K562 (cell line): ENCODE measurements around the gene TRIM68. TPM values are rescaled to one million over a fixed set of nuclear protein-coding genes. Genes with fewer than 3 reads are reported as not detected.

ENCODE experiments used
- CTCF ChIP-seq, 3 experiments: IDR thresholded peaks in 2 of 3; conservative IDR thresholded peaks in 1 of 3; 2 replicates each; pipeline ENCODE4 v1.5.1; 2011 to 2012; ENCODE audit warnings: low read length in 3 of 3, mild to moderate bottlenecking in 3 of 3, control low read depth in 2 of 3, improper control_type of control experiment in 1 of 3, inconsistent platforms in 1 of 3, low read depth in 1 of 3, mixed read lengths in 1 of 3, moderate library complexity in 1 of 3; ENCODE audit not compliant: insufficient read depth in 2 of 3
- ETS1 ChIP-seq: conservative IDR thresholded peaks from 2 replicates; pipeline ENCODE4 v1.6.1; 2011; ENCODE audit warnings: low read depth, mild to moderate bottlenecking, low read length; ENCODE audit not compliant: control insufficient read depth
- FOSL1 ChIP-seq: fragments of 200-800 bp; sonication (Bioruptor generic); conservative IDR thresholded peaks from 2 replicates; pipeline ENCODE4 v1.6.1; 2016; ENCODE audit warnings: missing genetic modification characterization, missing compliant biosample characterization
- FOXK1 ChIP-seq: sonication (generic); formaldehyde crosslinking; IDR thresholded peaks from 2 replicates; pipeline ENCODE4 v1.8.0; 2022; ENCODE audit warnings: missing genetic modification reagents, mild to moderate bottlenecking, borderline replicate concordance
- GATAD2B ChIP-seq: fragments of 450-650 bp; IDR thresholded peaks from 2 replicates; pipeline ENCODE4 v1.6.1; 2017; ENCODE audit warnings: mild to moderate bottlenecking, borderline replicate concordance
- HCFC1 ChIP-seq: IDR thresholded peaks from 2 replicates; pipeline ENCODE4 v1.6.1; 2012; ENCODE audit warnings: low read depth, low read length, improper control_type of control experiment
- MTA2 ChIP-seq: fragments of 450-650 bp; IDR thresholded peaks from 2 replicates; pipeline ENCODE4 v1.6.1; 2016; ENCODE audit warnings: low read depth
- MYC ChIP-seq, 2 experiments: fragments of 250-450 bp in 1 of 2; sonication (Bioruptor Pico) in 1 of 2; IDR thresholded peaks; 2 replicates each; pipeline versions ENCODE4 v1.5.1 to v1.6.1; 2012 to 2021; ENCODE audit warnings: low read depth in 2 of 2, borderline replicate concordance in 1 of 2, improper control_type of control experiment in 1 of 2, low read length in 1 of 2, mild to moderate bottlenecking in 1 of 2, moderate library complexity in 1 of 2
- POLR3G ChIP-seq: IDR thresholded peaks from 2 replicates; pipeline ENCODE4 v1.6.1; 2011; ENCODE audit not compliant: insufficient read length, insufficient replicate concordance; ENCODE audit errors: extremely low read depth
- RBBP5 ChIP-seq: fragments of 200-600 bp; sonication (generic); IDR thresholded peaks from 2 replicates; pipeline ENCODE4 v1.6.1; 2012; ENCODE audit warnings: borderline replicate concordance, mild to moderate bottlenecking, low read length, control low read depth, inconsistent platforms; ENCODE audit not compliant: insufficient read depth, poor library complexity, severe bottlenecking
- RBM22 ChIP-seq: fragments of 200-400 bp; formaldehyde crosslinking; IDR thresholded peaks from 2 replicates; pipeline ENCODE4 v1.6.1; 2018; ENCODE audit warnings: low read length, low read depth; ENCODE audit not compliant: poor library complexity, severe bottlenecking
- SMARCA5 ChIP-seq: fragments of 450-650 bp; IDR thresholded peaks from 2 replicates; pipeline ENCODE4 v1.6.1; 2016
- TCF15 ChIP-seq: fragments of 250-450 bp; sonication (Bioruptor Pico); IDR thresholded peaks from 2 replicates; pipeline ENCODE4 v1.8.0; 2022; ENCODE audit warnings: moderate library complexity, mild to moderate bottlenecking, inconsistent platforms
- TFAM ChIP-seq: fragments of 250-450 bp; sonication (Bioruptor Pico); conservative IDR thresholded peaks from 2 replicates; pipeline ENCODE4 v1.5.0; 2021; ENCODE audit warnings: mild to moderate bottlenecking, moderate library complexity
- XRCC4 ChIP-seq: IDR thresholded peaks from one replicate; pipeline ENCODE4 v1.6.1; 2011; ENCODE audit not compliant: insufficient read depth, insufficient read length; ENCODE audit errors: extremely low read depth
- ZBTB2 ChIP-seq: fragments of 450-650 bp; IDR thresholded peaks from 2 replicates; pipeline ENCODE4 v1.6.1; 2016; ENCODE audit warnings: antibody characterized with exemption
- ZFPM2 ChIP-seq: fragments of 250-450 bp; sonication (Bioruptor Pico); IDR thresholded peaks from 2 replicates; pipeline ENCODE4 v1.5.1; 2022; ENCODE audit warnings: mild to moderate bottlenecking
- ZNF124 ChIP-seq: sonication (generic); formaldehyde crosslinking; IDR thresholded peaks from 2 replicates; pipeline ENCODE4 v1.8.1; 2022; ENCODE audit warnings: missing genetic modification reagents
- ZNF175 ChIP-seq: fragments of 200-800 bp; sonication (Bioruptor generic); IDR thresholded peaks from 2 replicates; pipeline ENCODE4 v1.6.1; 2016; ENCODE audit warnings: low read depth, mild to moderate bottlenecking, missing genetic modification characterization, missing compliant biosample characterization
- ZNF217 ChIP-seq: sonication (generic); formaldehyde crosslinking; IDR thresholded peaks from 2 replicates; pipeline ENCODE4 v1.8.0; 2022; ENCODE audit warnings: mild to moderate bottlenecking, missing genetic modification reagents
- ZNF57 ChIP-seq: fragments of 450-650 bp; formaldehyde crosslinking; IDR thresholded peaks from 2 replicates; pipeline ENCODE4 v1.4.0; 2020; ENCODE audit warnings: mild to moderate bottlenecking, moderate library complexity
- polyA plus RNA-seq, 8 experiments: library from polyadenylated mRNA; depleted of rRNA in 4 of 8; stranded (reverse) in 5 of 8; unstranded in 3 of 8; fragments of >200 nt; fragmentation: Nextera tagmentation in 2 of 8; fragmentation: Illumina TruSeq in 1 of 8; extraction: Ambion mirVana in 2 of 8; extraction: Trizol in 1 of 8; gene quantifications; 2 replicates each; pipeline versions ENCODE4 v1.2.1 to v1.2.3, GENCODE V29; 2011 to 2014; ENCODE audit warnings: inconsistent platforms in 1 of 8, missing spikeins in 1 of 8
- total RNA-seq, 7 experiments: library from RNA; depleted of rRNA in 6 of 7; stranded (reverse); fragments of >200 nt in 6 of 7; fragmentation: Illumina TruSeq in 2 of 7; extraction: Trizol in 2 of 7; gene quantifications; 2 replicates each; pipeline versions ENCODE4 v1.2.1 to v1.2.3, GENCODE V29; 2011 to 2021; ENCODE audit warnings: low replicate concordance in 1 of 7

Gene TRIM68
- total and polyA plus RNA-seq, 9 of the 15 experiments (the other 6 are each of a cell fraction or from before 2014, with no cell fraction given): 5.2 to 10.9 (median 7.9) TPM

GRCh38 chr11:4607781-4608666 lies at the start of gene TRIM68 (continued):
- no peak for TF ChIP-seq MYC (IDR thresholded peaks at IDR 0.05; ENCODE audit: low read depth, low read length)
- no peak for TF ChIP-seq MYC (CRISPR knock-in tag; IDR thresholded peaks at IDR 0.05; ENCODE audit: borderline replicate concordance, low read depth)
- no peak for TF ChIP-seq GATAD2B
- 0 out of 2 replicates have a peak, but pooled peaks have one; percentile 23 for TF ChIP-seq ZNF175 (CRISPR knock-in tag)
- TF ChIP-seq RBM22: no peak
- TF ChIP-seq TCF15 (CRISPR knock-in tag): no peak
- no peak for TF ChIP-seq ETS1
- no peak for TF ChIP-seq XRCC4
- no peak for TF ChIP-seq ZNF217 (CRISPR knock-in tag)
- TF ChIP-seq RBBP5: no peak
- TF ChIP-seq ZFPM2 (CRISPR knock-in tag): no peak
- no peak for TF ChIP-seq ZBTB2
- no peak for TF ChIP-seq ZNF124
- no peak for TF ChIP-seq HCFC1
- no peak for TF ChIP-seq POLR3G
- no peak for TF ChIP-seq MTA2
- no peak for TF ChIP-seq FOSL1 (tag)
- no peak for TF ChIP-seq CTCF (IDR thresholded peaks at IDR 0.05 in 2 of 3, conservative IDR thresholded peaks at IDR 0.05 in 1 of 3; ENCODE audit: insufficient read depth in 2 of 3, low read depth in 1 of 3, low read length in 3 of 3)
- no peak for TF ChIP-seq TFAM (CRISPR knock-in tag)
- no peak for TF ChIP-seq ZNF57 (CRISPR knock-in tag)
- TF ChIP-seq FOXK1: no peak
- TF ChIP-seq SMARCA5: no peak
